MM.1S (cell line): ENCODE measurements around the gene SP9.

Experiments
- DNase-seq: peaks from one replicate; pipeline ENCODE4 v3.0.0-alpha.2; 2015
- H2AFZ ChIP-seq: fragments of 300-600 bp; sonication (generic); 2 replicates; pipeline ENCODE4 v1.6.0; 2016; ENCODE audit warnings: antibody characterized with exemption, low read length
- H3F3A ChIP-seq: fragments of 300-600 bp; sonication (generic); 2 replicates; pipeline ENCODE4 v1.6.1; 2016; ENCODE audit warnings: mild to moderate bottlenecking, antibody characterized with exemption, low read length, moderate library complexity, mixed read lengths; ENCODE audit not compliant: insufficient read depth
- H3K27ac ChIP-seq: fragments of 300-600 bp; sonication (generic); 2 replicates; pipeline ENCODE4 v1.5.1; 2016; ENCODE audit warnings: mild to moderate bottlenecking, low read length
- H3K27me3 ChIP-seq: fragments of 300-600 bp; sonication (generic); replicated peaks from 2 replicates; pipeline ENCODE4 v1.6.0; 2016; ENCODE audit warnings: low read length; ENCODE audit not compliant: insufficient read depth
- H3K36me3 ChIP-seq: fragments of 300-600 bp; sonication (generic); replicated peaks from 2 replicates; pipeline ENCODE4 v1.6.1; 2016; ENCODE audit warnings: mild to moderate bottlenecking, low read length, mixed read lengths; ENCODE audit not compliant: insufficient read depth
- H3K4me1 ChIP-seq: fragments of 300-600 bp; sonication (generic); 2 replicates; pipeline ENCODE4 v1.6.1; 2016; ENCODE audit warnings: low read length, mixed read lengths
- H3K4me2 ChIP-seq: fragments of 300-600 bp; sonication (generic); 2 replicates; pipeline ENCODE4 v1.6.0; 2016; ENCODE audit warnings: low read depth, low read length
- H3K4me3 ChIP-seq: fragments of 300-600 bp; sonication (generic); 2 replicates; pipeline ENCODE4 v1.5.1; 2016; ENCODE audit warnings: low read length, mixed read lengths
- H3K79me2 ChIP-seq: fragments of 300-600 bp; sonication (generic); 2 replicates; pipeline ENCODE4 v1.6.1; 2016; ENCODE audit warnings: mixed run types, low read length, mixed read lengths
- H3K9ac ChIP-seq: fragments of 300-600 bp; sonication (generic); 2 replicates; pipeline ENCODE4 v1.6.1; 2016; ENCODE audit warnings: low read length, mixed read lengths
- H3K9me2 ChIP-seq: fragments of 300-600 bp; sonication (generic); replicated peaks from 2 replicates; pipeline ENCODE4 v1.6.1; 2016; ENCODE audit warnings: mild to moderate bottlenecking, low read length, mixed read lengths; ENCODE audit not compliant: insufficient read depth
- H3K9me3 ChIP-seq: fragments of 300-600 bp; sonication (generic); replicated peaks from 2 replicates; pipeline ENCODE4 v1.6.1; 2016; ENCODE audit warnings: mild to moderate bottlenecking, low read length, mixed read lengths; ENCODE audit not compliant: insufficient read depth
- H4K20me1 ChIP-seq: fragments of 300-600 bp; sonication (generic); 2 replicates; pipeline ENCODE4 v1.6.1; 2016; ENCODE audit warnings: mild to moderate bottlenecking, low read length, moderate library complexity, mixed read lengths; ENCODE audit not compliant: insufficient read depth
- EZH2 ChIP-seq: fragments of 300-600 bp; sonication (generic); optimal IDR thresholded peaks from 2 replicates; pipeline ENCODE3; 2017; ENCODE audit warnings: low read depth, mild to moderate bottlenecking, antibody characterized with exemption, low read length, mixed read lengths
- EZH2phosphoT487 ChIP-seq: fragments of 300-600 bp; sonication (generic); IDR thresholded peaks from 2 replicates; pipeline ENCODE4 v1.6.1; 2018; ENCODE audit warnings: antibody characterized with exemption, low read length
- TF ChIP-seq, protein P1 (sequence below): fragments of 300-600 bp; sonication (generic); IDR thresholded peaks from 2 replicates; pipeline ENCODE4 v1.5.1; 2016; ENCODE audit warnings: antibody characterized with exemption, low read length, mixed read lengths

The SP9 gene

GRCh38 chr2:174376967-174377366 is 42.2 kb downstream of the SP9 start:
- Histone ChIP-seq H3K4me3 (no peak overlapping the region), H3K36me3 (peaks cover 16% of the 10 kb centered on the region; the same call in 1 of the 2 replicates), H3K4me2 (no peak overlapping the region), H3K9me3 (no peaks in the 10 kb centered on the region), H3K27me3 (no peaks in the 10 kb centered on the region), H2AFZ (no peak overlapping the region), H3K9me2 (no peaks in the 10 kb centered on the region), H4K20me1 (no peaks in the 10 kb centered on the region), H3K4me1 (peaks cover 25% of the 10 kb centered on the region), H3F3A (peaks cover 8% of the 10 kb centered on the region; the same call in 1 of the 2 replicates), H3K27ac (no peak overlapping the region), H3K79me2 (peaks cover 30% of the 10 kb centered on the region), H3K9ac (no peak overlapping the region)
- no peak for DNase-seq
- TF ChIP-seq EZH2phosphoT487 (no peak), EZH2 (no peak)
- TF ChIP-seq, protein P1, sequence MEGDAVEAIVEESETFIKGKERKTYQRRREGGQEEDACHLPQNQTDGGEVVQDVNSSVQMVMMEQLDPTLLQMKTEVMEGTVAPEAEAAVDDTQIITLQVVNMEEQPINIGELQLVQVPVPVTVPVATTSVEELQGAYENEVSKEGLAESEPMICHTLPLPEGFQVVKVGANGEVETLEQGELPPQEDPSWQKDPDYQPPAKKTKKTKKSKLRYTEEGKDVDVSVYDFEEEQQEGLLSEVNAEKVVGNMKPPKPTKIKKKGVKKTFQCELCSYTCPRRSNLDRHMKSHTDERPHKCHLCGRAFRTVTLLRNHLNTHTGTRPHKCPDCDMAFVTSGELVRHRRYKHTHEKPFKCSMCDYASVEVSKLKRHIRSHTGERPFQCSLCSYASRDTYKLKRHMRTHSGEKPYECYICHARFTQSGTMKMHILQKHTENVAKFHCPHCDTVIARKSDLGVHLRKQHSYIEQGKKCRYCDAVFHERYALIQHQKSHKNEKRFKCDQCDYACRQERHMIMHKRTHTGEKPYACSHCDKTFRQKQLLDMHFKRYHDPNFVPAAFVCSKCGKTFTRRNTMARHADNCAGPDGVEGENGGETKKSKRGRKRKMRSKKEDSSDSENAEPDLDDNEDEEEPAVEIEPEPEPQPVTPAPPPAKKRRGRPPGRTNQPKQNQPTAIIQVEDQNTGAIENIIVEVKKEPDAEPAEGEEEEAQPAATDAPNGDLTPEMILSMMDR, result no peak

DNA sequence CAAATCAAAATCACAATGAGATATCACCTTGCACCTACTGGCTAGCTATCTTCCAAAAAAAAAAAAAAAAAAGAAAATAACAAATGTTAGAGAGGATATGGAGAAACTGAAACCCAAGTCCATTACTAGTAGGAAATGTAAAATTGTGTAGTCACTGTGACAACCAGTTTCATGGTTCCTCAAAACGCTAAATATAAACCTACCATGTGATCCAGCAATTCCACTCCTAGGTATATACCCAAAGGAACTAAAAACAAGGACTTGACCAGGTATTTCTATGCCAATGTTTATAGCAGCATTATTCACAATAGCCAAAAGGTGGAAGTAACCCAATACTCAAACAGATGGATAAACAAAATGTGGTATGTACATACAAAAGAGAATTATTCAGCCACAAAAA is 49.0 kb downstream of the SP9 start:
- H3K27me3 ChIP-seq, result no peaks in the 10 kb centered on the region
- peaks cover 6% of the 10 kb centered on the region for H3F3A ChIP-seq
- 0 out of 2 replicates have a peak overlapping the region, but pooled peaks have one; percentile 15 for H3K9ac ChIP-seq
- H3K36me3 ChIP-seq, result peaks cover 18% of the 10 kb centered on the region; the same call in 1 of the 2 replicates
- H3K4me1 ChIP-seq, result peaks cover 19% of the 10 kb centered on the region
- peak overlapping the region; percentile 68; the same call in 1 of the 2 replicates for H3K4me2 ChIP-seq
- H3K4me3 ChIP-seq, result 0 out of 2 replicates have a peak overlapping the region, but pooled peaks have one; percentile 24
- no peaks in the 10 kb centered on the region for H4K20me1 ChIP-seq
- peak overlapping the region; percentile 56; the same call in 1 of the 2 replicates for H3K27ac ChIP-seq
- no peak overlapping the region for H2AFZ ChIP-seq
- peaks cover 56% of the 10 kb centered on the region for H3K79me2 ChIP-seq
- TF ChIP-seq EZH2phosphoT487 (no peak), EZH2 (no peak)
- TF ChIP-seq, protein P1, result no peak
- no peaks in the 10 kb centered on the region for H3K9me2 ChIP-seq
- no peaks in the 10 kb centered on the region for H3K9me3 ChIP-seq
- peak; percentile 46 for DNase-seq

DNA sequence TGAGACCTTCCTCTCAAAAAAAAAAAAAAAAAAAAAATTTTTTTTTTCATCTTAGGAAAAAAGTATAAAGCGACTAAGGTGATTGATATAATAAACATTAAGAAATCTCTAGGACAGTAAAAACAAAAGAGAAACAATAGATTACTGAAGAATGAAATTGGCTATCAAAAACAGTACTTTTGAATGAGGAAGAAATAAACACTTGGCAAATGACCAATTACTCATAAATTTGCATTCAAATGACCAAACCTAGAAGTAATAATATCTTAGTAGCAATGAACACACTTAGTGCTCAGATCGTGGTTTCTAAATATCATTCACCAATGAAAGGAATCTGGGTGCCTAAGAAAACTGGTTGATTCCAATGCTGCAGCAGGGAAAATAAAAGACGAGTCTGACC is 50.4 kb downstream of the SP9 start:
- Histone ChIP-seq H3F3A (peaks cover 5% of the 10 kb centered on the region), H3K36me3 (peaks cover 12% of the 10 kb centered on the region; the same call in 1 of the 2 replicates), H4K20me1 (no peaks in the 10 kb centered on the region), H2AFZ (no peak overlapping the region), H3K4me2 (no peak overlapping the region), H3K9me2 (no peaks in the 10 kb centered on the region), H3K4me3 (no peak overlapping the region), H3K79me2 (peaks cover 70% of the 10 kb centered on the region), H3K27me3 (no peaks in the 10 kb centered on the region), H3K9me3 (no peaks in the 10 kb centered on the region), H3K4me1 (peaks cover 12% of the 10 kb centered on the region), H3K27ac (no peak overlapping the region), H3K9ac (no peak overlapping the region)
- TF ChIP-seq EZH2 (no peak), EZH2phosphoT487 (no peak)
- TF ChIP-seq, protein P1, result no peak
- no peak for DNase-seq
